GM13977 (cell line): ENCODE data around the gene MN1.

Experiments
- DNase-seq: peaks from one replicate; pipeline ENCODE4 v3.0.0; 2012; ENCODE audit warnings: low spot score
- in situ Hi-C: fragments of 300-500 bp; cut with MboI; formaldehyde crosslinking; loops from one replicate; pipeline ENCODE4 v1.12.0; 2022; ENCODE audit warnings: low sequenced_read_pairs, low pct_unique_long_range_greater_than_20kb, mixed read lengths, inconsistent platforms; ENCODE audit not compliant: unreplicated experiment
- TF ChIP-seq, protein P1 (sequence below): IDR thresholded peaks from 2 replicates; pipeline ENCODE4 v1.5.1; 2012; ENCODE audit warnings: mild to moderate bottlenecking, control low read depth; ENCODE audit not compliant: insufficient read depth; ENCODE audit errors: extremely low read depth, missing control alignments

MN1 gene

GRCh38 chr22:27719535-27720227 lies 81.9 kb downstream of the MN1 start:
- DNase-seq, result no peak
- in situ Hi-C loops, result no loop called here
- TF ChIP-seq, protein P1, sequence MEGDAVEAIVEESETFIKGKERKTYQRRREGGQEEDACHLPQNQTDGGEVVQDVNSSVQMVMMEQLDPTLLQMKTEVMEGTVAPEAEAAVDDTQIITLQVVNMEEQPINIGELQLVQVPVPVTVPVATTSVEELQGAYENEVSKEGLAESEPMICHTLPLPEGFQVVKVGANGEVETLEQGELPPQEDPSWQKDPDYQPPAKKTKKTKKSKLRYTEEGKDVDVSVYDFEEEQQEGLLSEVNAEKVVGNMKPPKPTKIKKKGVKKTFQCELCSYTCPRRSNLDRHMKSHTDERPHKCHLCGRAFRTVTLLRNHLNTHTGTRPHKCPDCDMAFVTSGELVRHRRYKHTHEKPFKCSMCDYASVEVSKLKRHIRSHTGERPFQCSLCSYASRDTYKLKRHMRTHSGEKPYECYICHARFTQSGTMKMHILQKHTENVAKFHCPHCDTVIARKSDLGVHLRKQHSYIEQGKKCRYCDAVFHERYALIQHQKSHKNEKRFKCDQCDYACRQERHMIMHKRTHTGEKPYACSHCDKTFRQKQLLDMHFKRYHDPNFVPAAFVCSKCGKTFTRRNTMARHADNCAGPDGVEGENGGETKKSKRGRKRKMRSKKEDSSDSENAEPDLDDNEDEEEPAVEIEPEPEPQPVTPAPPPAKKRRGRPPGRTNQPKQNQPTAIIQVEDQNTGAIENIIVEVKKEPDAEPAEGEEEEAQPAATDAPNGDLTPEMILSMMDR, result no peak

DNA sequence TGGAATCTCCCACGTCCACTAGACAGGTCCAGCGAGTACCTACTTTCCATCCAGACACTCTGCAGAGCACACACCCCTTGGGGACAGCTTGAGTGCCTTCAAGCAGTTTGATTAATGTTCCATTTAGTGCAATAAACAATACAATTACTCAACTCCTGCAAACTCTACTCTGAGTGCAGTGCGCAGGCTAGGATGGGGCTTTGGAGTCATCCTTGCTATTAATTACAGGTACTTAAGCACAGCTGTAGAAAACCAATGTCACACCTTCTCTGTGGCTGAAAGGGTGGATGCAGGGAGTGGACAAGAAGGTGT lies 82.6 kb downstream of the MN1 start:
- TF ChIP-seq, protein P1, result no peak
- no peak for DNase-seq

GRCh38 chr22:27718186-27719035 lies 83.1 kb downstream of the MN1 start:
- no peak for DNase-seq
- TF ChIP-seq, protein P1, result no peak
- in situ Hi-C loops, result no loop called here

More for the DNA sequence above, 82.6 kb downstream of the MN1 start:
- in situ Hi-C loops, result no loop called here

- in situ Hi-C loops, result no loop called here
- no peak for DNase-seq
Measured at GRCh38 chr22:27717094-27717493, 84.5 kb downstream of the MN1 start.

DNA sequence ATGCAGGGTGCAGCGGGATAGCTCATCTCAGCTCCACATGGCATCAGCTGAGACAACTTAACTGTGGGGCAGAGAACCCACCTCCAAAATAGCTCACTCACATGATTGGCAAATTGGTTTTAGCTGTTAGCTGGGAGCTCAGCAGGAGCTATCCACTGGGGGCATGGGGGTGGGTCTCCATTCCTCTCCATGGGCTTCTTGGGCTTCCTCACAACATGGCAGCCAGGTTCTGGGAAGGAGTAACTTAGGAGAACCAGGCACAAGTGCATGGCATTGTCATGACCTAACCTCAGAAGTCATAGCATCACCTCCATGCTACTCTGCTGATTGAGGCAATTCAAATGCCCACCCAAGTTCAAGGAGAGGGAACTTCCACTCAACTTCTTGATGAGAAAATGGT lies 85.5 kb downstream of the MN1 start:
- in situ Hi-C loops, result no loop called here
- no peak for DNase-seq
- TF ChIP-seq, protein P1, result no peak

More at GRCh38 chr22:27717094-27717493, 84.5 kb downstream of the MN1 start:
- TF ChIP-seq, protein P1, result no peak

- in situ Hi-C loops, result no loop called here
- TF ChIP-seq, protein P1, result no peak
- no peak for DNase-seq
Measured at GRCh38 chr22:27715106-27715505, 86.5 kb downstream of the MN1 start.
